KBM-7 (cell line): ENCODE data around the gene RALY.
"Not testable (repeated sequence)": the region's sequence is repeated elsewhere in the genome, so short reads cannot be mapped to it uniquely, and the experiment has no call there.

Experiments used
- DNase-seq: peaks from one replicate; pipeline ENCODE4 v3.0.0-alpha.2; 2015
- in situ Hi-C: fragments of 300-500 bp; cut with MboI; formaldehyde crosslinking; loops from 2 replicates; pipeline ENCODE4 v1.14.3; 2020; ENCODE audit warnings: low sequenced_read_pairs, low pct_unique_long_range_greater_than_20kb, mixed read lengths

Gene RALY

DNA sequence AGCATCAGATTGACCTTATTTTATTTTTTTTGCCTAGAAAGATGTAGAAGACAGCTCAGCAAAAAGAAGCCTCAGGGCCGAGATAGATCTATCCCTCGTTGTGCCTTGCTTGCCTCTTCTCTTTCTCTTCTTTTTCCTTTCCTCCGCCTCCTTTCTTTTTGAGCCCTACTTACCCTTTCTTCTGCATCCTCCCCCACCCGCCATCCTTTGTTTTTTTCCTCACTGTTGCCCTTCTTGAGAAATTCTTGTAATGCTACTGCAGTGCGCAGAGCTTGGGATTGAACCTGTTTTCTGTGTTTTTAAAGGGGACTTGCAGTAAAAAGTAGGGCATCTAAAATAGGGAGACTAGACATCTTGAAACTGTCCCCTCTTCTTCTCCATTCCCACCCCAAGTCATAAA is 18.6 kb downstream of the RALY start:
- in situ Hi-C loops = no loop called here
- DNase-seq = no peak

DNA sequence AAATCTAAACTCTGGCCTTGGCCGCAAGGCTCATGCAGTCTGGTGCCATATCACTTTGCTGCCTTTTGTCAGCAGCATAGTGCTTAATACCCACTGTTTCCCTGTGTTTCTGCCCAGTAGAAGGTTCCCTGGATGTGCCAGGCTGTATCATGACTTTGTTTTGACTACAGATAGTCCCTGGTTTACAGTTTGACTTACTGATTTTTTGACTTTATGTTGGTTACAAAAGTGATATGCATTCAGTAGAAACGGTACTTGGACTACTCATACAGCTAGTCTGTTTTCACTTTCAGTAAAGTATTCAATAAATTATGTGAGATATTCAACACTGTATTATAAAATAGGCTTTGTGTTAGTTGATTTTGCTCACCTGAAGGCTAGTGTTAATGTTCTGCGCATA is 19.0 kb downstream of the RALY start:
- in situ Hi-C loops = no loop called here

DNA sequence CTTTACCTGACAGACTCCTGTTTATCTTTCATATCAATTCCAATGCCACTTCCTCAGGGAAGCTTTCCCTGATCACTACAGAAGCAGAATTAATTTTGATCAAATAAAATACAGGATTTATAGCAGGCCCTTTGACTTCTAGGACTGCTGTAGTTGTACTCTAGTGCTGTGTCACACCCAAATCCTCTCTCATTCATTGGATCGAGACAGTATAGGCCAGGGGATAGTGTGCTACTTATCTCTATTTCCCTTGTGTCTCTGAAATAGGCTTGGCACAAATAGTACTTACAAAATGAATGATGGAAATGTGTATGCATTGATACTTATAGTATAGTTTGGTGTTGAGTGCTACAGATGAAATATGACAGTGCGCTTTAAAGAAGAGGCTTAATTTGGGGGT is 19.8 kb downstream of the RALY start:
- no peak for DNase-seq
- in situ Hi-C loops = no loop called here

More for the DNA sequence above, 19.0 kb downstream of the RALY start:
- DNase-seq = no peak

DNA sequence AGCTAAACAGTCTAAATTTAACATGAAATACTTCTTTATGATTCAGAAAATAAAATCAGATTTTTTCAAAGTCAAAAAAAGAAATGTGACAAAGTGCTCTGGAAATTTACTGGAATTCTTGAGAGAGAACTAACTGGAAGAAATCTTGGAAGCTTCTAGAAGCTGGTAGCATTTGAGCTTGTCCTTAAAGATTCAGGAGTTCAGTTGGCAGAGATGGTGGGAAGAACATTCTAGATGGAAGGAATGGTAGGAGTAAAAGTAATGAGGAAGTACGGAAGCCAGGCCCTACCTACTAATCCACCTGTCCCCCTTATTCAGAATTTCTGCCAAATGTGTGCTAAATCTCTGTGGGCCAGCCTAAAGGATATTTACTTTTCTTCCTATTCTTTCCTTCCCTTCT is 21.2 kb downstream of the RALY start:
- no peak for DNase-seq
- in situ Hi-C loops = no loop called here

DNA sequence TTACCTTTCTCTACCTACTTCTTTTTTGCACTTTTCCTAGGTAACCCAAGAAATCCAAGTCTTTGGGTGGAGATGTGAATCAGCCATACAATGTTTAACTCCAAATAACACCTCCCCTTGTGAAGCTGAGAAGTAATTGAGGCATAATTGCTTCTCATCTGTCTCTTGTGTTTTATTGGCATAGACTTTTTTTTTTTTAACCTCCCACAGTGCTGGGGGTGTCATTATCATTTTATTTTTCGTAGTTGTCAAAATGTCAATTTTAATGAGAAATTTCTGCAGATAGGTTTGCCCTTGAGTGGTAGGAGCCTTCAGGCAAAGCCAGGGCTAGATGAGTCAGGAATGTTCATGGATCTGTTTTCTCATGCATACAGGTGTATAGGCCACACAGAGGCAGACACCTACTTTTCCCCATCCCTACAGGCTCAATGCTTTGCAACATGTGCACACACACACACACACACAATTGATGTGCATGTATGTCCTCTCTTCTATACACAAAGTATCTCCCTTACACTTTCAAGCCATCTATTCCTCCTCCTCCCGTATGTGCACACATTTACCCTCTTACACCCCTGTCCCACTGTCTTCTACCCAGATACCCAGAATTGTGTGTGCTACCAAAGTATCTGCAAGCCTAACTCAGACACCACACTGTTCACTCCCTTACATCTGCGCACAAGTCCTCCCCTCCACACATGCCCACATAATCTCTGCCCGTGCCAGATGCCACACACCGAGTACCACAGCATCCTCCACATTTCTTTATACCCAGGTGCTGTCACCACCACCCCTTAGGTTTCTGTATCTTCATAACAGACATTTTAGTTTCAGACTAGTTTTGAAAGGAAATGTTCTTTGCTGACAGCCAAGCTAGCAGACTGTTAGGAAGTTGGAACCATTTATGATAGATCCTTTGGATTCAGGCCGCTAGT is 22.0 kb downstream of the RALY start:
- in situ Hi-C loops = no loop called here
- no peak for DNase-seq

DNA sequence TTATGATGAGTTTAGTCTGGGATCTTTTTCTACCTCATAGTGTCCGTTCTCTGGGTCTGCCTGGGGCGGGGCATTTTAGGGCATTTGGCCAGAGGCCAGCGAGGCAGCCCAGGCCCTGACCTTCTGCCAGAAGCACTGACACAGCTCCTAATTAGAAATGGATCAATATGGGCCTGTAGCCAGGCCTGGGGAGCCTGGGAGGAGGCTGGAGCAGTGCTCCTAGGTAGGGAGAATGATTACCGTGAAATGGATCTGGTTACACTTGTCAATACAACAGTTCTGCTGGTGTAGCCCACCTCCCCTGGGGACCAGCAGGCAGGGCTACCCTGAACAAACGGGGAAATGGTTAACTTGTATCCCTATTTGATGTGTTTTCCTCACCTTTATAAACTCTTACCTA is 23.0 kb downstream of the RALY start:
- no peak for DNase-seq
- in situ Hi-C loops = no loop called here

DNA sequence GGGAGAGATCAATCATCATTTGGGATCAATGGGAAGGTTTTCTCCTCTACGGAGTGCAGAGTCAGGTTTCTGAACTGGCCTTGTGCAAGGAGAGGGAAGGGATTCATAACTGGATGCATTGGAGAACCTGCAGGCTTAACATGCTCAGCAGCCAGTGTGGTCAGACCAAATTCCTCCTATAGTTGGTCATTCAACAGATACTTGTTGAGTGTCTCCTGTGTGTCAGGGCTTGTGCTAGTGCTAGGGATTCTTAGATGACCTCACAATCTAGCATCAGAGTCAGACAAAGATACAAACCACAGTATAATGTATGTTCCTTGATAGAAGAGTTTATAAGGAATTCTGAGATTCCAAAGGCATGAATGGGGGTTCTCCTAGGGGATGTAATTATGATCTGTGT is 23.9 kb downstream of the RALY start:
- in situ Hi-C loops = no loop called here
- DNase-seq = no peak

DNA sequence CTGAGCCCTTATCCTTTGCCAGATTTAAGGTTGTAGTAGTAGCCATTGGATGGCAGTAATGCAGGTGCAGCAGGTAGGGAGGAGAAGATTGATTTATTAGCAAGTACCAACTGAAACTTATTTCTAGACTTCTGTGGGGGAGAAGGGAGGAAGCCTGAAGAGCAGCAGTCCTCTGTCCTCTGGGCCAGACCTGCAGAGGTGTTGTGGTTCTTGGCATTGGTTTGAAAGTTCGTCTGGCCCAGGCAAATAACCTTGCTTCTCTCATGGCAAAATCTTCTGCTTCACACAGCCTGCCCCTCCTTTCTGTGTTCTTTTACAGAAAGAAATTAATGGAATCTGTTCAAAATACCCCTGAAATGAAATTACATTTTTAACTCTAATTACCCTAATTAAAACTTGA is 24.5 kb downstream of the RALY start:
- in situ Hi-C loops = no loop called here
- DNase-seq = no peak

DNA sequence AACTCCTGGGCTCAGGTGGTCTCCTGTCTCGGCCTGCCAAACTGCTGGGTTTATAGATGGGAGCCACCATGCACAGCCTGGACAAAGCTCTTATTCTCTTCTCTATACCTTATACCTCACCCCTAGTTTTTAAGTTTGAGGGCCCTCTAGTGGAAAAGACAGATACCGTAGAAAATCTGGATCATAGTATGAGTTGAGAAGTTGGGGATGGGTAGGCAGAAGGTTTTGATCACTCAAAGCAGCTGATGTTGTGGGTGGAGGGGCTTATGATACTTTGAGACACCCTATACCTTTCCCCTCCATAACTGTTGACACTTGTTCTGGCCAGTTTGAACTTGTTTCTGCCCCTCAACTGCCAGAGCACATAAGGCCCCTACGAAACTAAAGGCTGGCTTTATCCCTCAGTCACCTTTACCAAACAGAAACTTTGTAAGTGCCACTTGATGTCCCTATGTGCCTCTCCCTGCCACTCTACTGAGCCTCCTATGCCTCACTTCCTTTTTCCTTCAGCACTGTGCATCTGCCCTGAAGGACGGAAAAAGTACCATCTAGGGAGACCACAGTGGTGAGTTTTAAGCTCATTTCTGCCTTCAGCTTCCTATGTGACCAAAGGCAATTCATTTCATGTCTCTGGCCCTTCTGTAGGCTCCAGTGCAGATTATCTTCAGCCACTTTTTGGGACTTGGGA is 28.6 kb downstream of the RALY start:
- in situ Hi-C loops = no loop called here
- peak; percentile 64 for DNase-seq

DNA sequence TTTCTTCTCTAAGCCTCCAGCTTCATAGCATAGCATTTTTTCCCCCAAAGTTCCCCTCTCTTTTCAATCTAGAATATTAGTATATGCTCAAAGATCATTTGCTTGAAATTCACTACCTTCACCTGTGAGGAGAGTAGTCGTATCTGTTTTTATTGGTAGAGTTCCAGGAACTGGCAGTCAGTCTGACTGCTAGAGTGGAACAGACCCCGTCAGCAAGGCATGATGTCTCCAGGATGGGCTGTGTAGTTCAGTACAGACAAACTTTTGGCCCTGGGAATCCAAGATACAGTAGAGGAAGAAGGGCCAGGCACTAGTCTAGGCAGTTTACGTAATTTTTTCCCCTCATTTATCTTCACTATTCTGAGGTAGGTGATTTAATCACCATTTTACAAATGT is 29.1 kb downstream of the RALY start:
- in situ Hi-C loops = no loop called here
- DNase-seq = no peak

DNA sequence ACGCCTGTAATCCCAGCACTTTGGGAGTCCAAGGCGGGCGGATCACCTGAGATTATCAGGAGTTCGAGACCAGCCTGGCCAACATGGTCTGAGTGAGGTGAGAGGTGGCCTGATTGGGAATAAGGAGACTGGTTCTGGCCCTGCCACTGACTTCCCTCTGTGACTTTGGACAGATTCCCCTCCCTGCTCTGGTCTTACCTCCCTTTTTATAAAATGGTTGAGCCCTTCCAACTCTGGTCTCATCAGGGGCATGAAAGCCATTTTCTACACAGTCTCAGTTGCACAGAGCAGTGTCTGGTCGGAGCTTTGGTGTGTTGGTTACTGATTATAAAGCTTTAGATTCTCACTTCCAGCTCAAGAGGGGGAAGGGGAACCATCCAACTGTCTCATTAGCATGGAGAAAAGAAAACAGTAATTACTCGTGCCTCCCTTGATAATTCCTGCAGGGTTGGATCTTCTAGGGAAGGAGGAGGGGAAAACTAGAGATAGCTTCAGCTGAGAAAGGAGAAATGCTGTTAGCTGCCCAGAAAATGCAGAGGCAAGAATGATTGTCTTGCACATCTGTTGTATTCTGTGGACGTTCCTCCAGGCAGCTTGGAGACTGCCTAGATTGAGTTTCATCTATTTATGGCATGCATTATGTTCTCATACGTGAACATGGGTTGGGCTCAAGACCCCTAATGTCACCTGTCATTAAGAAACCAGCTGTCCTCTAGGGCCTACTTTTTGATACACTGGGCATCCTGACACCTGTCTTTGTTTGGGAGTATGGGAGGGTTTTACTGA is 30.4 kb downstream of the RALY start:
- no peak for DNase-seq
- in situ Hi-C loops = no loop called here

DNA sequence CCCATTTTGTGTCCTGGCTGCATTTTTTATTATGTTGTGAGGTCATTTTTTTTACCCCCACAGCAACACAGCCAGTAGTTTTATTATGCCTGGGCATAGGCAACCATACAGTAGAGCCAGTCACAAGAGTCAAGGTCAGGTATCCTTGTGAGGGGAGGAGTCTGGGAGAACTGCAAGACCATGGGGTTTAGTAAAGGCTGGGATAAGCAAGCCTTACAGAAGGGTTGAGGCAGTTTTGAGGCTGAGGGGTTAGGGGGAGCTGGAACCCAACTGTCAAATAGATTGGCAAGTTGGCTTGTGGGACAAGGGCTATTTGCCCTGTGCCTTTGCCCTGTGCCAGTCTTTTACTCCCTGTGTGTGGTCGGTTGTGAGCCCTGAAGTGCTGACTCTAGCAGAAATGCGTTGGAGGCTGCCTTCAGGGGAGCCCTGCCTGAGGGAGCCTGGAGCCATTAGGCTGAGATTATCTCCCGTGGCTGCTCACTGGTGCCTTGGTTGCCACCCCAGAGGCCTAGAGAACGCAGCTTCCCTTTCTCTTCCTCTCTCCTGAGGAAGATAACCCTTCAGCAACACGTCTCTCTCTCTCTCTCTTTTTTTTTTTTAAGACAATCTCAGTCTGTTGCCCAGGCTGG is 31.1 kb downstream of the RALY start:
- in situ Hi-C loops = no loop called here
- DNase-seq = no peak

DNA sequence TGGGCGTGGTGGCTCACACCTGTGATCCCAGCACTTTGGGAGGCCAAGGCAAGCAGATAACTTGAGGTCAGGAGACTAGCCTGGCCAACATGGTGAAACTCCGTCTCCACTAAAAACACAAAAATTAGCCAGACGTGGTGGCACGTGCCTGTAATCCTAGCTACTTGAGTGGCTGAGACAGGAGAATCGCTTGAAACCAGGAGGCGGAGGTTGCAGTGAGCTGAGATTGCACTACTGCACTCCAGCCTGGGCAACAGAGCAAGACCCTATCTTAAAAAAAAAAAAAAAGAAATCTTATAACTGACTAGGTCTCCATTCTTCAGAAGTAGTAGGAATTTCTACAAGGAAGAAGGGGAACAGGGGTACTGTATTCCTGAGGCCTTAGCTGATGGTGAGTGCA is 34.3 kb downstream of the RALY start:
- DNase-seq, in situ Hi-C loops: not testable (repeated sequence)

DNA sequence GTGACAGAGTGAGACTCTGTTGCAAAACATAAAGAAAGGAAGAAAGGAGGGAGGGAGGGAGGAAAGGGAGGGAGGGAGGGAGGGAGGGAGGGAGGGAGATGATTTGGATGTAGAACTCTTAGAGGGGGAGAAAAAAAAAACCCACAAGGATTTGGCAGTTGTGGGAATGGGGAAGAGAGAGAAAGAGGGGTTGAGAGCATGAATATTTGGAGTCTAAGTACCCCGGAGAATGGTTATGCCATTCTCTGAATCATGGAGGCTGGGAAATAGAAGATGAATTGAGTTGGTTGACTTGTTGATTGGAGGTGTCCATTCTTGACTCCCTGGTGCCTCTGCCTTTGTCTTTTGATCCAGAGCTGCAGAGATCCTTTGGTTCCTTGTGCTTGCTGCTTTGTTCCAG is 35.7 kb downstream of the RALY start:
- no peak for DNase-seq
- in situ Hi-C loops = no loop called here

DNA sequence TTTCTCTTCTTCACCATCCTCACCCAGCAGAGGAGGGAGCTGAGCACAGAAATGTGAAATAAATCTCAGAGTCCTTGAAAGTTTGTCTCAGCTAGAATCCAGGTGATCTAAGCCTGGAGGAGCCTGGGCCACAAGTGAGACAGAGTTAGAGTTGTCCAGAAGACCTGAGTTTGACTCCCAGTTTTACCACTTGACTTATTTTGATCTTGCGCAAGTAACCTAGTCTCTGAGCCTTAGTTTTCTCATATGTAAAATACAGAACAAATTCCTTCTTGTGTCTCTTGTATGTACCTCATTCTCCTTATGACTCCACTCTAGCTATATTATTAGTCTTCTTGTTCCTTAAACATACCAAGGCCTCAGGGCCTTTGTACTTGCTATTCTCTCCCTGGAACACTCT is 36.7 kb downstream of the RALY start:
- in situ Hi-C loops = no loop called here
- no peak for DNase-seq

DNA sequence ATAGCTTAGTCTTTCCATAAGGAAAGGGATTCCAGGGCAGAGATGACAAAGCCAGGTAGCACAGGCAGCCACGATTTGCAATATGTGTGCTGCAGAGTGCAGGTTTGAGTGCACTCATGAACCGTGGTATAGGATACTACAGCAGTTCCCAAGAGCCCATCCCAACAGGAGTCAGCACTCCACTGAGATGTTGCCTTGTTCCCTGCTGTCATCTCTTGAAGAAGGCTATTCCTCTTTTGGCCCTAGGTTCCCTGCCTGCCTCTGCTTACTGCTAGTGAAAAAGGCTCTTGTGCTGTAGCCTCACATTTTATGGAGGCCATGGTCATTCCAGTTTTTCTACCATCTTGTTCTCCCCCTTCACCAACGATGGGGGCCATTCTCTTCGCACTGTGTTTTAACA is 40.2 kb downstream of the RALY start:
- no peak for DNase-seq
- in situ Hi-C loops = no loop called here

DNA sequence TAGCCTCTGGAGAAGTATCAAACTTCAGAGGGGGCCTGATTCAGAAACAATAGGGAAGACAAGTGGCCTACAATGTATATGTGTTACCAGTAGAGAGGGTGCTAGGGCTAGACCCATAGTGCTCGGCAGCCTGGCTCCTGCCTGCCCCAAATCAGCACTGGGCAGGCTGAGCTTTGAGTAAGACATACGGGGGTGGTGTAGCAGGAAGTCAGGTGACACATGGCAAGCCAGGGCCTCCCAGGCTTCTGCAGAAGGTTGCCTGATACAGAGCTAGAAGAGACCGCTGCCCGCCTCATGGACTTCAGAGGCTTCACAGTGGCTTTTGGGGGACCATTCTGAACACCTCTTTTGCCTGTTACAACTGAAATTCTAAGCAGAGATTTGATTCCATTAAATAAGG is 43.4 kb downstream of the RALY start:
- in situ Hi-C loops = no loop called here

DNA sequence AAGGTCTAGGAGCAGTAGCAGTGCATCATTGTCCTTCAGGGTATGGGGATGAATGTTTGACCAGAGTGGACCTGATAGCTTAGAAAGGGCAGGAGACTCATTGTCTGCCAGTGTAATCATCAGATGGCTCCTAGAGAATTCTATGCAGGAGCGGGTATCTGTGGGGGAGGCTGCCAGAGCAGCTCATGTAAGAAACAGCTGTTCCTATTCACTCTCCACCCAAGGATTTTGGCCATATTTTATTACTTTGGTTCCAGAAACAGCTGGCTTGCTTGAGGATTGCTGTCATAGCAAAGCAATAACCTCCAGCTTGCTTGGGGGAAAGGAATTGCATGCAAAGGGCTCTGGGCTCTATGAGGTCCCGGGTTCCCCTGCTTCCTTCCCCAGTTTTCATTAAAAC is 44.1 kb downstream of the RALY start:
- no peak for DNase-seq
- in situ Hi-C loops = no loop called here

More for the DNA sequence above, 43.4 kb downstream of the RALY start:
- no peak for DNase-seq

DNA sequence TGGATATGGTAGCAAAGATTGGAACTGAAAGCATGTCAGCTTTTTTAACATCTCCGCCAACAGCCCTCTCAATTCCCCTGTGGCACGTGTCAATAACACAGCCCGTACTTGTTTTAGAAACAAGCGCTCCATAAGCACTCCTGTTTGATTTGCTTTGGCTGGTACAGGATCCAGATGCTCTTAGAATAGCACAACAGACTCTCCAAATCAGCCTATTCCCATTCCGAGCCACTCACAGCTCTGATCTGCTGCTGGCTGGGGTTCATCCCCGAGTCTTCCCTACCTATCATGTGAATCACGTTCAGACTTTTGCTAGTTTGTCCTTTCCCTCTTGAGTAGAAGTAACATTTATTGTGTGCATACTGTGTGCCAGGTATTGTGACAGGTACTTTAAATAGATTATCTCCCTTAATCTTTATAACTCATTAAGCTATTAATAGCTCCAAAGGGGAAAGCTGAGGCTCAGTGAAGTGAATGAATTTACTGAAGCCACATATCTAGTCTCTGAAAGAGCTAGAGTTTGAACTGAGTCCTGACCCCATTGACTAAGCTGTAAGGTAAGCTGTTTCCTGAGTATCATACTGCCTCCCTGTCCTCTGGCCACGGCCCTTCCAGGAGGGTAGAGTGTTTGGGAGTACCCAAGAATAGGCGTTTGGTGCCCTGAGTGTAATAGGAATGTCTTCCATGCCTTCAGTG is 46.7 kb downstream of the RALY start:
- no peak for DNase-seq
- in situ Hi-C loops = no loop called here
